ENCODE measurements around the gene MEGF6.

- TF ChIP-seq POLR2A (IDR thresholded peaks at IDR 0.05; ENCODE audit: low read depth, low read length) (no peak), CTCF (IDR thresholded peaks at IDR 0.05; ENCODE audit: extremely low read depth in 1 of 2, insufficient read depth in 1 of 2, low read depth in 1 of 2, low read length in 2 of 2) (no peak), EZH2 (IDR thresholded peaks at IDR 0.05; ENCODE audit: borderline replicate concordance, low read depth, low read length, severe bottlenecking) (no peak), POLR2AphosphoS5 (IDR thresholded peaks at IDR 0.05; ENCODE audit: insufficient read depth, low read depth, low read length) (no peak), GATA2 (IDR thresholded peaks at IDR 0.05; ENCODE audit: insufficient read depth, insufficient read length, low read depth, low read length) (no peak), JUN (IDR thresholded peaks at IDR 0.05; ENCODE audit: borderline replicate concordance, insufficient read depth, insufficient read length, low read depth) (no peak), FOS (IDR thresholded peaks at IDR 0.05; ENCODE audit: borderline replicate concordance, insufficient read depth, low read length) (no peak), MYC (IDR thresholded peaks at IDR 0.05; ENCODE audit: low read depth, low read length) (no peak)
- TF ChIP-seq, protein P1, sequence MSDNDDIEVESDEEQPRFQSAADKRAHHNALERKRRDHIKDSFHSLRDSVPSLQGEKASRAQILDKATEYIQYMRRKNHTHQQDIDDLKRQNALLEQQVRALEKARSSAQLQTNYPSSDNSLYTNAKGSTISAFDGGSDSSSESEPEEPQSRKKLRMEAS (IDR thresholded peaks at IDR 0.05; ENCODE audit: insufficient read depth, insufficient read length): no peak
Observed at GRCh38 chr1:3479511-3480368, 131.6 kb downstream of the MEGF6 start.

Measured in endothelial cell of umbilical vein (primary cell).